Body of pancreas (tissue), 4 donors: ENCODE measurements around the gene CHIT1.

Source experiments
- CTCF ChIP-seq, 7 experiments: fragments of 450-650 bp in 4 of 7; fragments of 200-600 bp in 3 of 7; sonication (generic) in 3 of 7; IDR thresholded peaks; one replicate each; pipeline ENCODE4 v1.5.1; 2016 to 2019; ENCODE audit warnings: antibody characterized with exemption in 7 of 7
- POLR2A ChIP-seq, 3 donors: fragments of 450-650 bp; IDR thresholded peaks; one replicate each; pipeline ENCODE4 v1.6.1; 2016; ENCODE audit warnings: antibody characterized with exemption in 3 of 3, mild to moderate bottlenecking in 2 of 3

DNA sequence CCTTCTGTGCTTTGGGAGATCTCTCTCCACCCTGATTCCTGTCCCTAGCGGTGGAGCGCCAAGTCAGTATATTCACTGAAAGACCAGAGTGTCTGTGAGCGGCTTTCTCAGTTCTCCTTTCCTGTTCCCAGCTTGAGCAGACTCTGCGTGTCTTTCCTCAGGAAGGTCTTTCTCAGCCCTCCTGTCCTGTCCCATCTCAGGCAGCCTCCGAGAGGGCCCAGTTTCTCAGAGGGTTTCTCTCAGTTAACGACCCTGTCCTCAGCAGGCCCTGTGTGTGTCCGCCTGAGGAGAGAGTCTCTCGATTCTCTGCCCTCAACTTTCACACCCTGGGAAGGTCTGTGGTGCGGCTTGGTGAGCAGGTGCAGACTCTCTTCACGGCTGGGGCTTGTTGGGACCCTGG lies 34.0 kb upstream of the CHIT1 start:
- no peak for TF ChIP-seq POLR2A (IDR thresholded peaks at IDR 0.05)
- no peak for TF ChIP-seq CTCF (IDR thresholded peaks at IDR 0.05)
